Measurements from ENCODE around the gene ATP10A. TPM values are rescaled to one million over a fixed set of nuclear protein-coding genes. Genes with fewer than 3 reads are reported as not detected.

ATP10A gene
- total RNA-seq, 4 donors from 2014 or later: 8.4 to 19.3 (median 16.5) TPM

- ATAC-seq (ENCODE audit: low FRiP score) (no peak), DNase-seq (ENCODE audit: low spot score) (no peak)
- TF ChIP-seq, protein P1, sequence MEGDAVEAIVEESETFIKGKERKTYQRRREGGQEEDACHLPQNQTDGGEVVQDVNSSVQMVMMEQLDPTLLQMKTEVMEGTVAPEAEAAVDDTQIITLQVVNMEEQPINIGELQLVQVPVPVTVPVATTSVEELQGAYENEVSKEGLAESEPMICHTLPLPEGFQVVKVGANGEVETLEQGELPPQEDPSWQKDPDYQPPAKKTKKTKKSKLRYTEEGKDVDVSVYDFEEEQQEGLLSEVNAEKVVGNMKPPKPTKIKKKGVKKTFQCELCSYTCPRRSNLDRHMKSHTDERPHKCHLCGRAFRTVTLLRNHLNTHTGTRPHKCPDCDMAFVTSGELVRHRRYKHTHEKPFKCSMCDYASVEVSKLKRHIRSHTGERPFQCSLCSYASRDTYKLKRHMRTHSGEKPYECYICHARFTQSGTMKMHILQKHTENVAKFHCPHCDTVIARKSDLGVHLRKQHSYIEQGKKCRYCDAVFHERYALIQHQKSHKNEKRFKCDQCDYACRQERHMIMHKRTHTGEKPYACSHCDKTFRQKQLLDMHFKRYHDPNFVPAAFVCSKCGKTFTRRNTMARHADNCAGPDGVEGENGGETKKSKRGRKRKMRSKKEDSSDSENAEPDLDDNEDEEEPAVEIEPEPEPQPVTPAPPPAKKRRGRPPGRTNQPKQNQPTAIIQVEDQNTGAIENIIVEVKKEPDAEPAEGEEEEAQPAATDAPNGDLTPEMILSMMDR (IDR thresholded peaks at IDR 0.05): no peak
These were observed 31.3 kb upstream of the ATP10A start for GRCh38 chr15:25894371-25894902.

GRCh38 chr15:25893596-25893995 is 30.5 kb upstream of the ATP10A start:
- DNase-seq (ENCODE audit: low spot score) (no peak), ATAC-seq (ENCODE audit: low FRiP score) (no peak)
- TF ChIP-seq, protein P1 (IDR thresholded peaks at IDR 0.05): no peak

DNA sequence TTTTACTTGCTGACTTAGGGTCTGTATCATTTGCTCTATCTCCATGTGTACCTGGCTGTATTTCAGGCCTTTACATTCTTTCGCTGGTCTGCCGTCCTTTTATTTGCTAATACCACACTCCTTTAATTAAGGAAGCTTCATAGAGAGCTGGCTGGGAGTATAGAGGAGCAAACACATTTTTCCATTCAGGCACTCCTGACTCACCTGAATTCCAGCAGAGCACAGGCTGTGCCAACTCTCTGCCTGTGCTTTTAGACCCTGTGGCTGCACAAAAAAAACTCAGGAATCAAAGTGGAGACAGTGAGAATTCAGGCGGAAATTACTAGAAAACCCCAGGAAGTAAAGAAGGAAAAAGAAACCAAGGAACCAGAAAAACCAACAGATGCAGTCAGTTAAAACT is 29.0 kb upstream of the ATP10A start:
- ATAC-seq (ENCODE audit: low FRiP score) (peak; percentile 78), DNase-seq (ENCODE audit: low spot score) (no peak)
- TF ChIP-seq, protein P1 (IDR thresholded peaks at IDR 0.05): no peak

DNA sequence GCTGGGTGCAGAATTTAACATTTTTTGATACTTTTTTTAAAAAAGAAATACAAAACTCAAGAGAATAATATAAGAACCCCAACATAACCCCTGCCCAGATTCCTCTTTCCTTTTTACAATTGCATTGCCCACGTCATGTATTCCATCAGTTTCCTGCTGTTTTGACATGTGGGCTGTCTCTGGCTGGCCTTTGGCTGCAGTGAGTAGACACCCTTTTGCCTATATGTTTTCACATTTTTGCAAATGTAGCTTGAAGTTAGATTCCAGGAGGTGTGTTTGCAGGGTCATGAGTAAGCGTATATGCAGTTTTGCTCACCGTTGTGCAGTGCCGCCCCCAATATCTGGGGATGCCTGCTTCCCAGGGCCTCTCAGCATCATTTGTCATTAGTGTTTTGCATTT is 28.0 kb upstream of the ATP10A start:
- ATAC-seq (ENCODE audit: low FRiP score) (no peak), DNase-seq (ENCODE audit: low spot score) (no peak)
- TF ChIP-seq, protein P1 (IDR thresholded peaks at IDR 0.05): no peak

- ATAC-seq (ENCODE audit: low FRiP score) (no peak), DNase-seq (ENCODE audit: low spot score) (no peak)
- TF ChIP-seq, protein P1 (IDR thresholded peaks at IDR 0.05): no peak
These were observed 27.4 kb upstream of the ATP10A start for GRCh38 chr15:25890529-25890928.

DNA sequence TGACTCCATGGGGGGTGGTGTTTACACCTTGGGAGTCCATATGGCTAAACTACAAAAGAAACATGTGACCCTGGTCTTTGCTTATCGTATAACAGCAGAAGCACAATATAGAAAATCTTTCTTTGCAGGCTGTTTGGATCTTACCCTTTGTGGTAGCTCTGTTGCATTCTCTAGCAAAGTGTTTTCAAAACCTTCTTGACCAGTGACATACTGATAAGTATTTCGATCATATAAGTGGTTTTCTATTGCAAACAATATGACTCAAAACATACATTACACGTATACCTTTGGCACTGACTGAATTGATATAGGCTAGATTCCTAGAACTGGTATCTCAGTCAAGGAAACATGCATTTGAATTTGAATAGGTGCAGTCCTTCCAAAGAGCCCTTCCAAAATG is 24.7 kb upstream of the ATP10A start:
- DNase-seq (ENCODE audit: low spot score): no peak
- no peak for ATAC-seq (ENCODE audit: low FRiP score)
- TF ChIP-seq, protein P1 (IDR thresholded peaks at IDR 0.05): no peak

- DNase-seq (ENCODE audit: low spot score) (no peak), ATAC-seq (ENCODE audit: low FRiP score) (peak; percentile 90)
- TF ChIP-seq, protein P1 (IDR thresholded peaks at IDR 0.05): no peak
These were observed 23.5 kb upstream of the ATP10A start for GRCh38 chr15:25886498-25887140.
